ENCODE data around the gene AP3D1.
"Not testable (repeated sequence)": the region's sequence is repeated elsewhere in the genome, so short reads cannot be mapped to it uniquely, and the experiment has no call there.

The AP3D1 gene

DNA sequence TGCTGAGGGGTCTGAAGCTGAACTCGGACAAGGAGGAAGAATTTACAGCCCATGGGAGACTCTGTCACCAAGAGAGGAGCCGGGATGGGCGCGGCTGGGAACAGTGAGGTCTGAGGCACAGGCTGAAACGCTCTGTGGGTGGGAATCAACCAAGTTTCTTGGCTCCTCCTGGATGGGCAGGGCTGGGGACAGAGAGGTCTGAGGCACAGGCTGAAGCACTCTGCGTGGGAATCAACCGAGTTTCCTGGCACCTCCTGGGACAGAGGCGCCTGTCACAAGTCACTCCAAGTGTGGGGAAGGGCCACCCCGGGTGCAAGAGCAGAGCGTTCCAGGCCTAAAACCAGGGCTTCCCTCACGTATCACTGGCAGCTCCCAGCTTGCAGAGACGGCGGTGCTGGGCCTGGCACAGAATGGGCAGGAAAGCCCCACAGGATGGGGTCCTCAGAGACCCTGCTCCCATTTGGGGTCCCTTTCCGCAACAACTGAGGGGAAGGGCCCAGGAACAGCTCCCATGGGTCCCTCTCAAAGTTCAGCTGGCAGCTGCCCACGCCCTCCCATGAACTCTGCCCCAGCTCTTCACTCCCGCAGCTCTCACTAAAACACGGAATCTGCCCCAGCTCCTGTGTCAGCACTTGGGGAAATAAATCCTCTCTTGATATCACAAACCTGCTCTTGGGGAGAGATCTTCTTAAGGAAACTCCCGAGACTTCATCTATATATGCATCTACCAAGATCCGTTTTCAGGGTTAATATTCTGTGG is 18.5 kb downstream of the AP3D1 start:
- TF ChIP-seq, protein P1, sequence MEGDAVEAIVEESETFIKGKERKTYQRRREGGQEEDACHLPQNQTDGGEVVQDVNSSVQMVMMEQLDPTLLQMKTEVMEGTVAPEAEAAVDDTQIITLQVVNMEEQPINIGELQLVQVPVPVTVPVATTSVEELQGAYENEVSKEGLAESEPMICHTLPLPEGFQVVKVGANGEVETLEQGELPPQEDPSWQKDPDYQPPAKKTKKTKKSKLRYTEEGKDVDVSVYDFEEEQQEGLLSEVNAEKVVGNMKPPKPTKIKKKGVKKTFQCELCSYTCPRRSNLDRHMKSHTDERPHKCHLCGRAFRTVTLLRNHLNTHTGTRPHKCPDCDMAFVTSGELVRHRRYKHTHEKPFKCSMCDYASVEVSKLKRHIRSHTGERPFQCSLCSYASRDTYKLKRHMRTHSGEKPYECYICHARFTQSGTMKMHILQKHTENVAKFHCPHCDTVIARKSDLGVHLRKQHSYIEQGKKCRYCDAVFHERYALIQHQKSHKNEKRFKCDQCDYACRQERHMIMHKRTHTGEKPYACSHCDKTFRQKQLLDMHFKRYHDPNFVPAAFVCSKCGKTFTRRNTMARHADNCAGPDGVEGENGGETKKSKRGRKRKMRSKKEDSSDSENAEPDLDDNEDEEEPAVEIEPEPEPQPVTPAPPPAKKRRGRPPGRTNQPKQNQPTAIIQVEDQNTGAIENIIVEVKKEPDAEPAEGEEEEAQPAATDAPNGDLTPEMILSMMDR (IDR thresholded peaks at IDR 0.05; ENCODE audit: poor library complexity, severe bottlenecking): no peak
- no peak overlapping the region for H3K4me3 ChIP-seq (ENCODE audit: severe bottlenecking)
- no peaks in the 10 kb centered on the region for H3K9me3 ChIP-seq (ENCODE audit: severe bottlenecking)
- no peaks in the 10 kb centered on the region for H3K27me3 ChIP-seq (ENCODE audit: insufficient read depth, poor library complexity, severe bottlenecking)
- DNase-seq (ENCODE audit: low spot score) (peak; percentile 37), ATAC-seq (ENCODE audit: low read depth) (no peak)
- peaks cover 69% of the 10 kb centered on the region for H3K36me3 ChIP-seq (ENCODE audit: low read depth)
- no peak overlapping the region for H3K27ac ChIP-seq (ENCODE audit: poor library complexity, severe bottlenecking)
- H3K4me1 ChIP-seq (ENCODE audit: insufficient read depth, poor library complexity, severe bottlenecking): no peaks in the 10 kb centered on the region

DNA sequence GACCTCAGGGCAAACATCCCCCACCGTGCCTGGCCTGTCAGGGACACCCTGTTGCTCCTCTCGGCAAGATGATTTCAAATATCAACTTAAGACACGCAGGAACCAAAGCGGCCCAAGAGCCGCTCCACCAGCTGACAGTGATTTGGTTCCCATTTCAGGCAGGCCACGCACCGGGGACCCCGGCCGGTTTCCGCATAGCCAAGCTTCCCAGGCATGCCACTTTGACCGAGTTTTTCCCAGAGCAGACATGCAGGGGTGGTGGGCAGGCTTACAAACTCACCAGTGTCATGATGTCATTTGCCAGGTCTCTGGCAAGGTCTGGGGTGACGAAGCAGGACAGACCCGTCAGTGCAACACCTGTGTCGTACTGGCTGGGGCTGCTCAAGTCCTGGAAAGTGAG is 19.2 kb downstream of the AP3D1 start:
- H3K27me3 ChIP-seq (ENCODE audit: insufficient read depth, poor library complexity, severe bottlenecking): no peaks in the 10 kb centered on the region
- no peaks in the 10 kb centered on the region for H3K4me1 ChIP-seq (ENCODE audit: insufficient read depth, poor library complexity, severe bottlenecking)
- ATAC-seq (ENCODE audit: low read depth): no peak
- DNase-seq (ENCODE audit: low spot score): no peak
- H3K4me3 ChIP-seq (ENCODE audit: severe bottlenecking): no peak overlapping the region
- no peak overlapping the region for H3K27ac ChIP-seq (ENCODE audit: poor library complexity, severe bottlenecking)
- TF ChIP-seq, protein P1 (IDR thresholded peaks at IDR 0.05; ENCODE audit: poor library complexity, severe bottlenecking): no peak
- H3K36me3 ChIP-seq (ENCODE audit: low read depth): peaks cover 69% of the 10 kb centered on the region
- no peaks in the 10 kb centered on the region for H3K9me3 ChIP-seq (ENCODE audit: severe bottlenecking)

DNA sequence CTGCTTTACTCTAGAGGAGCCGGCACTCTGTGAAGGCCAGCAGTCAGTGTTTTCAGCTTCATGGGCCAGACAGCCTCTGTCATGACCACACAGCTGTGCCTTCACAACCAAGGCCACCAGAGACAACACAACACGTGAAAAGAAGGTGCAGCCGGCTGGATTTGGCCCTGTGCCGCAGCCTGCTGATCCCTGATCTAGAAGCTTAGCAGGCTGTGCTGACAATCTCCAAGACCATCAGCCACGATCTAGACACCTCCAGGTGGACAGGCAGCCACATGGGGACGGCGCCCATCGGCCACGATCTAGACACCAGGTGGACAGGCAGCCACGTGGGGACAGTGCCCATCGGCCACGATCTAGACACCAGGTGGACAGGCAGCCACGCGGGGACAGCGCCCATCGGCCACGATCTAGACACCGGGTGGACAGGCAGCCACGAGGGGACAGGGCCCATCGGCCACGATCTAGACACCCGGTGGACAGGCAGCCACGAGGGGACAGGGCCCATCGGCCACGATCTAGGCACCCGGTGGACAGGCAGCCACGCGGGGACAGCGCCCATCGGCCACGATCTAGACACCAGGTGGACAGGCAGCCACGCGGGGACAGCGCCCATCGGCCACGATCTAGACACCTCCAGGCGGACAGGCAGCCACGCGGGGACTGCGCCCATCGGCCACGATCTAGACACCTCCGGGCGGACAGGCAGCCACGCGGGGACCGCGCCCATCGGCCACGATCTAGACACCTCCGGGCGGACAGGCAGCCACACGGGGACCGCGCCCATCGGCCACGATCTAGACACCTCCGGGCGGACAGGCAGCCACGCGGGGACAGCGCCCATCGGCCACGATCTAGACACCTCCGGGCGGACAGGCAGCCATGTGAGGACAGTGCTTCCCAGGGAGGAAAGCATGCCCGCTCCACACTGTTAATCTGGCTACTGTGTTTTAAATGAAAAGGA is 20.1 kb downstream of the AP3D1 start:
- not testable (repeated sequence) for H3K27ac ChIP-seq (ENCODE audit: poor library complexity, severe bottlenecking); H3K9me3 ChIP-seq (ENCODE audit: severe bottlenecking); H3K4me1 ChIP-seq (ENCODE audit: insufficient read depth, poor library complexity, severe bottlenecking); H3K4me3 ChIP-seq (ENCODE audit: severe bottlenecking); ATAC-seq (ENCODE audit: low read depth); DNase-seq (ENCODE audit: low spot score); H3K27me3 ChIP-seq (ENCODE audit: insufficient read depth, poor library complexity, severe bottlenecking)
- H3K36me3 ChIP-seq (ENCODE audit: low read depth): peaks cover 68% of the 10 kb centered on the region

DNA sequence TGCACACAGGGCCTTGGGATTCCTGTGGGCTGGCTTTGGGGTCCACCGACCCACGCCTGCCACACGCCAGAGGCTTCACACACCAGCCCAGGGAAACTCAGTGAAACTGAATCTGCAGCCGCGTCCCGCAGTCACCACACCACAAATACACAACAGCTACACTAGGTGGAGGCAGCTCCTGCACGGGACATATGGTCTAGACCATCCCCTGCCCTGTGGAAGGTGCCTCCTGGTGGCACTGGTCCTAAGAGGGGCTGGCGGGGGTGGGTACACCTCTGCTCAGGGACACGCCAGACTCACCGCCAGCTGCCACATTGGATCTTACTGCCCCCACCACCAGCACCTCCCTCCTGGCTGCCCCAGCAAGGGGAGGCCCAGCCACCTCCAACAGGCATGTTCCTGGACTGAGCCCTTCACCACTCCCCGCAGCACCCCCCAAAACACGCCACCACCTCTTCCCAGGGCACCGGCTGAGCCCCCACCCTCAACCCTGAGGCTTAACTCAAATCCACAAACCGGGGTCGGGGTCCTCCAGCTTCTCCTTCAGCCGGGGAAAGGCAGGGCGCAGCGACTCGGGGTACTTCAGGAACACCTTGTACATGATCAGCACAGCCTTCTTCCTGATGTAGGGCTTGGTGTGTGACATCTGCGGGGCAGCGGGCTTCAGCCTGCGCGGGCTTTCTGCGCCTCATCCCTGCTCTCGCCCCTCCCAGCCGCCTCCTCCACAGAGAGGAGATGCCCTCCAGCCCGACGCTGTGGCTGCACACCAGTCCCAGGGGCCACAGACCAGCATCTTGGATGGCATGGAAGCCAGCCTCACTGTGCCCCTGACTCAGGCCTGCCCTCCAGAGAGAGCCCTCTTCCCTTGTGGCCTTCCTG is 21.2 kb downstream of the AP3D1 start:
- H3K4me1 ChIP-seq (ENCODE audit: insufficient read depth, poor library complexity, severe bottlenecking): no peaks in the 10 kb centered on the region
- no peaks in the 10 kb centered on the region for H3K27me3 ChIP-seq (ENCODE audit: insufficient read depth, poor library complexity, severe bottlenecking)
- H3K4me3 ChIP-seq (ENCODE audit: severe bottlenecking): no peak overlapping the region
- peak; percentile 59 for DNase-seq (ENCODE audit: low spot score)
- no peaks in the 10 kb centered on the region for H3K9me3 ChIP-seq (ENCODE audit: severe bottlenecking)
- TF ChIP-seq, protein P1 (IDR thresholded peaks at IDR 0.05; ENCODE audit: poor library complexity, severe bottlenecking): no peak
- no peak for ATAC-seq (ENCODE audit: low read depth)
- H3K36me3 ChIP-seq (ENCODE audit: low read depth): peaks cover 74% of the 10 kb centered on the region
- no peak overlapping the region for H3K27ac ChIP-seq (ENCODE audit: poor library complexity, severe bottlenecking)

DNA sequence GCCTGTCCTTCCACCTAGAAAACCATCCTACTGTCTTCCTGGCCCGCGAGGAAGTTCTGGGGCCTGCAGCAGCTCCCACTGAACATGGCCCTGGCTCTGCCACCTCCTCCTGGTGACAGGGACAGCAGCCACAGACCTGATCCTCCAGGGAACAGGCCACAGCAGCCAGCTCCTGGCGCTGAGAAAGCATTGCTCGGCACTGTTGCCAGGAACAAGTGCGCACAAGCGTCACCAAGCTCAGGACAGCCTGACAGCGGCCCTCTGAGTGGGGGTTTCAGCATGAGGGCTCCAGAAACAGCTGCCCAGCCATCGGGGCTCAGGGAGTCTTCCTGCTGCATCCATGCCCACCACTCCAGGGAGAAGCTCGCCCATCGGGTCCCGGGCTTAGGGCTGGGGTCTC is 21.9 kb downstream of the AP3D1 start:
- Histone ChIP-seq H3K27me3 (ENCODE audit: insufficient read depth, poor library complexity, severe bottlenecking) (no peaks in the 10 kb centered on the region), H3K4me1 (ENCODE audit: insufficient read depth, poor library complexity, severe bottlenecking) (no peaks in the 10 kb centered on the region), H3K27ac (ENCODE audit: poor library complexity, severe bottlenecking) (no peak overlapping the region), H3K36me3 (ENCODE audit: low read depth) (peaks cover 74% of the 10 kb centered on the region), H3K9me3 (ENCODE audit: severe bottlenecking) (no peaks in the 10 kb centered on the region), H3K4me3 (ENCODE audit: severe bottlenecking) (no peak overlapping the region)
- TF ChIP-seq, protein P1 (IDR thresholded peaks at IDR 0.05; ENCODE audit: poor library complexity, severe bottlenecking): no peak
- ATAC-seq (ENCODE audit: low read depth) (no peak), DNase-seq (ENCODE audit: low spot score) (no peak)
